AG09319 (cell line): ENCODE measurements around the gene LCE2C.
"Not testable (repeated sequence)": the region's sequence is repeated elsewhere in the genome, so short reads cannot be mapped to it uniquely, and the experiment has no call there.

Experiments used
- DNase-seq: peaks from one replicate; pipeline ENCODE4 v3.0.0-alpha.2; 2010; ENCODE audit warnings: low read depth; ENCODE audit errors: extremely low read depth
- CTCF ChIP-seq: IDR thresholded peaks from 2 replicates; pipeline ENCODE4 v1.5.1; 2011; ENCODE audit warnings: low read depth, mild to moderate bottlenecking, inconsistent platforms, low read length, moderate library complexity

Gene LCE2C

GRCh38 chr1:152656459-152656858 is 18.6 kb upstream of the LCE2C start:
- no peak for DNase-seq
- TF ChIP-seq CTCF, result no peak

GRCh38 chr1:152657677-152658076 is 17.4 kb upstream of the LCE2C start:
- TF ChIP-seq CTCF, result no peak
- no peak for DNase-seq

- no peak for TF ChIP-seq CTCF
- no peak for DNase-seq
Observed at GRCh38 chr1:152658649-152659048, 16.4 kb upstream of the LCE2C start.

GRCh38 chr1:152663098-152663497 is 12.0 kb upstream of the LCE2C start, which contains the start of gene LCE2D:
LCE2D (plus strand) TSS chr1:152663380; CDS start chr1:152664106, 726 bp downstream.
- TF ChIP-seq CTCF, result no peak
- no peak for DNase-seq

GRCh38 chr1:152666171-152666570 is 8.9 kb upstream of the LCE2C start:
- not testable (repeated sequence) for DNase-seq

- no peak for DNase-seq
- no peak for TF ChIP-seq CTCF
Observed at GRCh38 chr1:152667648-152668047, 7.4 kb upstream of the LCE2C start.

- DNase-seq, result no peak
- no peak for TF ChIP-seq CTCF
Observed at GRCh38 chr1:152673016-152673415, 2.1 kb upstream of the LCE2C start.

- DNase-seq, result no peak
- TF ChIP-seq CTCF, result no peak
Observed at GRCh38 chr1:152679459-152679858, 4.4 kb downstream of the LCE2C start.
